Stimulated activated CD8-positive, alpha-beta memory T cell treated with anti-CD3 and anti-CD28 coated beads, Interleukin-4, amount 100 ng/mL, for 24 hours (primary cell): ENCODE measurements around the gene KCNJ18.
"Not testable (repeated sequence)": the region's sequence is repeated elsewhere in the genome, so short reads cannot be mapped to it uniquely, and the experiment has no call there.

ENCODE experiments used
- DNase-seq: peaks from one replicate; pipeline ENCODE4 v3.0.0-alpha.2; 2020; ENCODE audit warnings: low read depth

The KCNJ18 gene

GRCh38 chr17:21733931-21734330 lies 41.6 kb downstream of the KCNJ18 start:
- not testable (repeated sequence) for DNase-seq

GRCh38 chr17:21735814-21736213 lies 43.5 kb downstream of the KCNJ18 start:
- DNase-seq = not testable (repeated sequence)

- DNase-seq = not testable (repeated sequence)
Measured at GRCh38 chr17:21737015-21737580, 44.8 kb downstream of the KCNJ18 start.

GRCh38 chr17:21738241-21738640 lies 45.9 kb downstream of the KCNJ18 start:
- DNase-seq = not testable (repeated sequence)

- DNase-seq = not testable (repeated sequence)
Measured at GRCh38 chr17:21738877-21739474, 46.7 kb downstream of the KCNJ18 start.

GRCh38 chr17:21739485-21739884 lies 47.2 kb downstream of the KCNJ18 start:
- not testable (repeated sequence) for DNase-seq

GRCh38 chr17:21740836-21741235 lies 48.5 kb downstream of the KCNJ18 start:
- DNase-seq = not testable (repeated sequence)

GRCh38 chr17:21741520-21741919 lies 49.2 kb downstream of the KCNJ18 start:
- not testable (repeated sequence) for DNase-seq

GRCh38 chr17:21742326-21742725 lies 50.0 kb downstream of the KCNJ18 start:
- DNase-seq = no peak

- DNase-seq = not testable (repeated sequence)
Measured at GRCh38 chr17:21744151-21744550, 51.8 kb downstream of the KCNJ18 start.

GRCh38 chr17:21744621-21745020 lies 52.3 kb downstream of the KCNJ18 start:
- DNase-seq = not testable (repeated sequence)

- not testable (repeated sequence) for DNase-seq
Measured at GRCh38 chr17:21745385-21746054, 53.2 kb downstream of the KCNJ18 start.

- not testable (repeated sequence) for DNase-seq
Measured at GRCh38 chr17:21746415-21746814, 54.1 kb downstream of the KCNJ18 start.

- not testable (repeated sequence) for DNase-seq
Measured at GRCh38 chr17:21747195-21747915, 55.0 kb downstream of the KCNJ18 start.

GRCh38 chr17:21748686-21749085 lies 56.4 kb downstream of the KCNJ18 start:
- not testable (repeated sequence) for DNase-seq

GRCh38 chr17:21749696-21750531 lies 57.6 kb downstream of the KCNJ18 start:
- DNase-seq = not testable (repeated sequence)

GRCh38 chr17:21751111-21751510 lies 58.8 kb downstream of the KCNJ18 start:
- not testable (repeated sequence) for DNase-seq
